T-helper 1 cell (primary cell): ENCODE results near the gene PEPD.

ENCODE experiments used
- DNase-seq, 5 donors: peaks; one replicate each; pipeline ENCODE4 v3.0.0-alpha.2; 2012 to 2020

The PEPD gene

GRCh38 chr19:33394006-33394722 is 127.4 kb downstream of the PEPD start:
- peak in 2 of 5 donors; percentile 3 to 6 for DNase-seq

- DNase-seq: no peak
Measured at GRCh38 chr19:33393286-33394005, 128.1 kb downstream of the PEPD start.

- DNase-seq: no peak
Measured at GRCh38 chr19:33392341-33393285, 129.0 kb downstream of the PEPD start.

- no peak for DNase-seq
Measured at GRCh38 chr19:33391631-33392249, 129.9 kb downstream of the PEPD start.

GRCh38 chr19:33390908-33391630 is 130.5 kb downstream of the PEPD start:
- DNase-seq: no peak

GRCh38 chr19:33390101-33390907 is 131.3 kb downstream of the PEPD start:
- no peak for DNase-seq

- DNase-seq: no peak
Measured at GRCh38 chr19:33389421-33390100, 132.0 kb downstream of the PEPD start.

- DNase-seq: no peak
Measured at GRCh38 chr19:33388725-33389420, 132.7 kb downstream of the PEPD start.

GRCh38 chr19:33388231-33388724 is 133.3 kb downstream of the PEPD start:
- no peak for DNase-seq

GRCh38 chr19:33387351-33388230 is 134.0 kb downstream of the PEPD start:
- no peak for DNase-seq

GRCh38 chr19:33386361-33386858 is 135.2 kb downstream of the PEPD start:
- no peak for DNase-seq

GRCh38 chr19:33385956-33386355 is 135.6 kb downstream of the PEPD start:
- DNase-seq: no peak

GRCh38 chr19:33384983-33385382 is 136.6 kb downstream of the PEPD start:
- DNase-seq: no peak

GRCh38 chr19:33383720-33384292 is 137.8 kb downstream of the PEPD start:
- no peak for DNase-seq

GRCh38 chr19:33382982-33383381 is 138.6 kb downstream of the PEPD start:
- no peak for DNase-seq

GRCh38 chr19:33382006-33382405 is 139.6 kb downstream of the PEPD start:
- no peak for DNase-seq

- no peak for DNase-seq
Measured at GRCh38 chr19:33381101-33381500, 140.5 kb downstream of the PEPD start.
